HG02973 (cell line): ENCODE results near the gene POLE4.

Experiments
- ATAC-seq: cut with Tn5 transposase; IDR thresholded peaks from one replicate; pipeline ENCODE4 v1.9.1; 2021; ENCODE audit warnings: moderate library complexity; ENCODE audit not compliant: unreplicated experiment

Gene POLE4

DNA sequence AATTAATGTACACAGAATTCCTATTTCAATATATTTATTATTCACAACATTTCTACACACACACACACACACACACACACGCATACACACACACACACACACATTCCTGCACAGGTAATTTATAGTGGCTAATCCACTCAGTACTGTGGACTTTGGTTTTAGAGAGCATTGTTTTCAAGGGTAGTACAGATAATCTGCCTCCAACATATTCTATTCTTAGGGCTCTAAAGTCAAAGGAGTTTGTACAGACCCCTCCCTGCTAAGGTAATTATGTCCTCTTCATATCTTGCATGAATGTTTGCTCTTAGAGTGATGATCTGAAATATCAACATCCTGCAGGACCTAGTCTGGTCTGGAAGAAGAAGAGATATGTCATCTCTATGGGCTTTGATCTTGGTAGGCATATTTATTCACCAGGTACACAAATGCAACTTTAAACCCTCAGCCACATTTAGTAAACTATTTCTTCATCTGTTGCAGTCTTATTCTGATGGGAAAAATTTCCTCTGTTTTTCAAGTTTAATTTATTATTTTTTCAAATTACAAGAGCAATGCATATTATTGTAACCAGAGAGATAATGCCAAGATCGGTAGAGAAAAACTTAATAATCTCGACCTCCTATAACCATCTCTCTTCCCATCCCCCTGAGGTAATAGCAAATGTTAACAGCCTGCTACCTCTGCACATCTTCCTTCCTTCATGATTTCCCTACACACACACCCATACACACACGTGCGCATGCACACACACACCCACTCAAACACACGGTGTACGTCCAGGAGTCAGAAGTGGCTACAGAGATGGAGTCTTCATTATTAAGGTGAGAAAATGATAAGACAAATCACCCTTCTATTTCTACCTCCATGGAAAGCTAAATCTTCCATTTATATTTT lies 18.3 kb upstream of the POLE4 start:
- ATAC-seq: no peak

DNA sequence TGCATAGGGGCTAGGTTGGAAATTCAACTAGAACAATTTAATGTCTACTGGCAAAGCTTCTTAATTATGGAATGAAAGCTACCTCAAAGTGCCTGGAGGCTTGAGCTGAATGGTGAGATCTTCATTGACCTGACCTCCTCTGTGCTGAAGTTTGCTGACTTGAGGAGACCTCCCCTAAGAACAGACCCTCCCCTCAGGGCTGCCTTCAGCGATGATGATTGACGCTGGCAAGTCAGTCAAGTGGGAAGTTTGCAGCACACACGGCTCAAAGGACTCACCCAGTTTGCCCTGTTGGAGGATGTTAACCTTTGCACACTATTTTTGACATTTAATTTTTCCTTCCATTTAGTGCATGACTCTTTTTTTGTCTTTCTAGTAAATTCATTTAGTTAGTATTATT lies 17.2 kb upstream of the POLE4 start:
- ATAC-seq: no peak

DNA sequence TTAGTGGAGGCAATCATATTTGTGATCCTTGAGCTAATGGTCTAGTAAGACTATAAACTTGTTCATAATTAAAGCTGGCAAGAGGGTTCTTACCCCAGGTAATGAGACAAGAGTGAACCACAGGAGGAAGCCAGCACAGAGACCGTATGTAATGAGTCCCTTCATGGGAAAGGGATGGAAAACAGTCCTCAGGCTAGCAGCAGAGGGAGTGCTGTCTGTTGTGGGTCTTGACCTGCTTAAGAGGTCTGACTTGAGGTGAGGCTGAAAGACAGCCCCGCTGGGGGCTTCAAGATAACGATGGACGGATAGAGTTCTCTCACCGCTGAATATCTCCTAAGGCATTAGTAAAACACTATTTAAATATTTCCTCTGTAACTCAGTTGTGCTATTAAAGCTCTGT lies 16.2 kb upstream of the POLE4 start:
- ATAC-seq: no peak

DNA sequence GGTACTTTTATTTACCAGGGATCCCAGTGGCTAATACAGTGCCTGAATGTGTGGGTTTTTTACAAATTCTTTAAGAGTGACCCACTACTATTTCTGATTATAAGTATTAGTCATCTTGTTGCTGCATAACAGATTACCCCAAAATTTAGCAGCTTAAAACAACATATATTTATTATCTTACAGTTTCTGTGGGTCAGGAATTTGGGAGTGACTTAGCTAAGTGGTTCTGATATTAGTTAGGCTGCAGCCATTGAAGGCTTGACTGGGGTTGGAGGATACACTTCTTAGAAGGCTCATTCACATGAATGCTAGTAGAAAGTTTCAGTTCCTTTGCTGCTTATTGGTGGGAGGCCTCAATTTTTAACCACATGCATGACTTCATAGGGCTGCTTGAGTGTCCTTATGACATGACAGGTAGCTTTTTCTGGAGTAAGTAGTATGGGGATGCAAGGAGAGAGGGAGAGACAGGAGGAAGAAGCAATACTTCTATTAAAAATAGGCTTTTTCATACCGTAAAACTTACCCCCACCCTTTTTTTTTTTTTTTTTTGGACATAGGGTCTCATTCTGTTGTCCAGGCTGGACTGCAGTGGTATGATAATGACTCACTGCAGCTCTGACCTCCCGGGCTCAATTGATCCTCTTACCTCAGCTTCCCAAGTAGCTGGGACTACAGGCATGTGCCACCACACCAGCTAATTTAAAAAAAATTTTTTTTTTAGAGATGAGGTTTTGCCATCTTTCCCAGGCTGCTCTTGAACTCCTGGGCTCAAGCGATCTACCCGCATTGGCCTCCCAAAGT lies 13.3 kb upstream of the POLE4 start:
- peak; percentile 99 for ATAC-seq

DNA sequence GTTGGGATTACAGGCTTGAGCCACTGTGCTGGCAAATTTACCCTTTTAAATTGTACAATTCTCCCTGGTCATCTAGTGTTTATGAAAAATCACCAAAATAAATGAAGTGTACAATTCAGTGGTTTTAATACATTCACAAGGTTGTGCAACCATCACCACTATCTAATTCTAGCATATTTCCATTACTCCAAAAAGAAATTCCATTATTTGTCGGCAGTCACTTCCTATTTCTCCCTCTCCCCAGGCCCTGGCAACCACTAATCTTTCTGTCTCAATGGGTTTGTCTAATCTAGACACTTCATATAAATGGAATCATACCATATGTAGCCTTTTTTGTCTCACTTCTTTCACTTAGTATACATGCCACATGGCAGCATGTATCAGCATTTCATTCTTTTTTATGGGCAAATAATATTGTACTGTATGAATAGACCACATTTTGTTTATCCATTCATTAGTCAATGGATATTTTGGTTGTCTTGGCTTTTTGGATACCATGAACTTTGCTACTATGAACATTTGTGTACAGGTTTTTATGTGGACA lies 12.6 kb upstream of the POLE4 start:
- no peak for ATAC-seq

DNA sequence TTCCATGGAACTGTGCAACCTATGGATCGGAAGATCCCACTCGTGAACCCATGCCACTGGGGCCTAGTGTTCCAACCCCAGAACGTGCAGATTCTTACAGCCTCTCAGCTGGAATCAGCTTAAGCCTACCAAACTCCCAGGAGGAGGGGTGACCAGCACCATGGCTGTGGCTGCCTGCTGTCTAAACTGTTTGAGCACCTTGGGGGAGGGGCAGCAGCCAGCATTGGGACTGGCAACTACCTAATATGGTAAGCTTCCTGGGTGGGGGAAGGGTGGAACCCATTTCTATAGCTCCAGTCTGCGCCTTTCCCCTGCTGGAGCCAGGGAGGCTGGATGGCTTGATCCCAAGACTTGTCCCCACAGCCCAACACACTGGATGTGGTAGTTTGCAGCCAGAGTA lies 10.7 kb upstream of the POLE4 start:
- ATAC-seq: no peak

DNA sequence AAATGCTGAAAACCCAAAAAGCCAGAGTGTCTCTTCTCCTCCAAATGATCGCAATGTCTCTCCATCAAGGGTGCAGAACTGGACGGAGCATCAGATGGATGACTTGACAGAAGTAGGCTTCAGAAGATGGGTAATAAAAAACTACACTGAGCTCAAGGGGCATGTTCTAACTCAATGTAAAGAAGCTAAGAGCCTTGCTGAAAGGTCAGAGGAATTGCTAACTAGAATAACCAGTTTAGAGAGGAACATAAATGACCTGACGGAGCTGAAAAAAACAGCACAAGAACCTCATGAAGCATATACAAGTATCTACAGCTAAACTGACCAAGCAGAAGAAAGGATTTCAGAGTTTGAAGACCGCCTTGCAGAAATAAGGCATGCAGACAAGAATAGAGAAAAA lies 9.7 kb upstream of the POLE4 start:
- no peak for ATAC-seq

DNA sequence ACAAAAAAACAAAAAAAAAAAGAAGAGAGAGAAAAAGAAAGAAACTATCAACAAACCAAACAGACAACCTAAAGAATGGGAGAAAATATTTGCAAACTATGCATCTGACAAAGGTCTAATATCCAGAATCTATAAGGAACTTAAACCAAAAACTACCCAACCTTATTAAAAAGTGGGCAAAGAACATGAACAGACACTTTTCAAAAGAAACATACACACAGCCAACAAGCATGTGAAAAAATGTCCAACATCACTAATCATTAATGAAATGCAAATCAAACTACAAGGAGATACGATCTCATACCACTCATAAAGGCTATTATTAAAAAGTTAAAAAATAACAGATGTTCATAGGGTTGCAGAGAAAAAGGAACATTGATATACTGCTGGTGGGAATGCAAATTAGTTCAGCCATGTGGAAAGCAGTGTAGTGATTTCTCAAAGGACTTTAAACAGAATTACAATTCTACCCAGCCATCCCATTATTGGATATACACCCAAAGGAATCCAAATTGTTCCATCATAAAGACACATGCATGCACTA lies 7.2 kb upstream of the POLE4 start:
- no peak for ATAC-seq

DNA sequence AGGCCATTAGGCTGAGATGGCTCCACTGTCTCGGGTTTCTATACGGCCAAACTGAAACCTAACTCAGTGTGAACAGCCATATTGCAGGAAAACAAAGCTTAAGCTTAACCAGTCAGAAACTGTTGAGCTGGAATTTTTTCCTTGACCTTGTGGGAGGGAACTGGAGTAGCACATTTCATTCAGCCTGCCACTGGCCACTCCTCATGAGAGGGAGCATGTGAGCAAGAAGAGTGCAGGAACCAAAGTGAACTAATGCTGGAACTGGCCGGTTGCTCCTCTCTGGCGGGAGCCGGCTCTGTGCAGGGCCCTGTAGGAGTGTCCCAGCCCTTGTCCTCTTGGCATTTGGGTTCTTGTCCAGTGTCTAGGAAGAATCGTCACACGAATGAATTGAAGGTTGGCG lies 5.9 kb upstream of the POLE4 start:
- ATAC-seq: no peak

DNA sequence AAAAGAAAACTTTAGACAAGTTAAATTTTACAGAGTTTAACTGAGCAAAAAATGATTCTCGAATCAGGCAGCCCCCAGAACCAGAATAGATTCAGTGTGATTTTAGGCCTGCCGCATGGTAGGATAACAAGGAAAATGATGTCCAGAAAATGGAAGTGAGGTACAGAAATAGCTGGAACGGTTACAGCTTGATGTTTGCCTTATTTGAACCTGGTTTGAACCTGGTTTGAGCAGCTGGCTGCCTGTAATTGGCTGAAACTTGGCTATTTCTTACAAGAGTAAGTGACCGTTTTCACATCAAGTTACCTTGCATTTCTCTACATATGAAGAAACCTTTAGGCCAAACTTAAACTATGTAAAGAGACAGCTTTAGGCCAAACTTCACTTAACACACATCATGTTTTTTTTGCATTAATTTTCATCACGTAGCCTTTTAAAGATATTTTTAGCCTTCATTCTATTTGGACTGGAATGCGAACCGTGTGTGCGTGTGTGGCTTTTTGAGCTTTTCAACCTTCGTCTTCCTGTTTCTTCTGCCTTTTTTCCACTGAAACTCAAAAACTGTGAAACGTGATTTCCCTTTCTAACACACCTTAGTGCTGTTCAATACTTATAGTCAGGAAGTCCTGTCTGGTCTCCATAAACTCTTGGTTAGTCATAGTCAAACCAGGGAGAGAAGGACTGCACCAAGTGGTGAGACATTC lies 4.5 kb upstream of the POLE4 start:
- ATAC-seq: no peak

DNA sequence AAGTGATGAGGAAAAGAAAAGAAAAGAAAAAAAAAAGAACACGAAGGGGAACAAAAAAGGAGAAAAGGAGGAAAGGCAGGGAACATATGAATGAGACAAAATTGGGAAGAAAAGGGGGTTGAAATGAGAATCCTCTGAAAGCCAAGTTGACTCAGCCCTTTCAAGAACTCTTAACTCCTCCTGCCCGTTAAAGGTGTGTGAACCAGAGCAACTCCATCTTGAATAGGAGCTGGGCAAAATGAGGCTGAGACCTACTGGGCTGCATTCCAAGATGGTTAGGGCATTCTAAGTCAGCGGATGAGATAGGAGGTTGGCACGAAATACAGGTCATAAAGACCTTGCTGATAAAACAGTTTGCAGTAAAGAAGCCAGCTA lies 4.0 kb upstream of the POLE4 start:
- ATAC-seq: no peak

DNA sequence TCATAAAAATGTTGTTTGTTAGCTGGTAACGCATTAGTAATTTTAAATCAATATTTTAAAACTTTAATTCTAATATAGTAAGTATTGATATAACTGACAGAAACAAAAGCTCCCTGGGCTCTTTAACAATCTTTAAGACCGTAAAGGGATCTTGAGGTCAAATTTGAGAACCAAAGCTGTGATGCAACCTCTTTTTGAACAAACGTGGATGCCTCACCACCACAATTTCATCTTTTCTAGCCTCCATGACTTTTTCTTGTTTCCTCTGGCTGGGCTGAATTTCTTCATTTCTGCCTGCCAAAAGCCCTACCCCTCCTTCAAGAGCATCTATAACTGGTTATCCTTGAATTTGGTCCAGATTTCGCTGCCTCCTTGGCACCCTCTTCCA lies 563 bp upstream of the POLE4 start:
- no peak for ATAC-seq

DNA sequence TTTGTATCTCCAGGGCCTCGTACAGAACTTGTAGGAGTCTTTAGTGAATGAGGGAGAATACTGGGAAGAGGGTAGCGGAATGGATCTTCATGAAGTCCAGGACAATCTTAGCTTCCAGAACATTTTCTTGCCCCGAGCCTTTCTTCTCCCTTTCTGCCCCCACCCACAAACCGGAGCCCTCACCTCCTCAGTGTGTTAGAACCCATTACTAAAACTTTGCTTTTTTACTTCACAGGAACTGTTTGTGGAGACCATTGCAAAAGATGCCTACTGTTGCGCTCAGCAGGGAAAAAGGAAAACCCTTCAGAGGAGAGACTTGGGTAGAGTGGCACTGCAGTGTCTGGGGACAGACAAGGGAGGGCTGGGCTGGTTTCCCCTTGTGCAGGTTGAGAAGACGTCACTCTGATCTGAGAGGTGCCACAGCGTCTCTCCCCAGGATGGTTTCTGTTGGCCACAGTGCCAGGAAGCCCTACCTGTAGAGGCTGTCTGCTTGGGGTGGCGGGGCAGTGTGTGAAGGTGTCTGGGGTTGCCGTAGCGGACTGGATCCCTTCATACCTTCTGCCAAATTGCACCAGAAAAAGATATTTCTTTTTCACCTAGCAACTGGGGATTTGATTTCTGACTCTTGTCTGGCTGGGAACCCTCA lies 786 bp downstream of the POLE4 start:
- no peak for ATAC-seq

DNA sequence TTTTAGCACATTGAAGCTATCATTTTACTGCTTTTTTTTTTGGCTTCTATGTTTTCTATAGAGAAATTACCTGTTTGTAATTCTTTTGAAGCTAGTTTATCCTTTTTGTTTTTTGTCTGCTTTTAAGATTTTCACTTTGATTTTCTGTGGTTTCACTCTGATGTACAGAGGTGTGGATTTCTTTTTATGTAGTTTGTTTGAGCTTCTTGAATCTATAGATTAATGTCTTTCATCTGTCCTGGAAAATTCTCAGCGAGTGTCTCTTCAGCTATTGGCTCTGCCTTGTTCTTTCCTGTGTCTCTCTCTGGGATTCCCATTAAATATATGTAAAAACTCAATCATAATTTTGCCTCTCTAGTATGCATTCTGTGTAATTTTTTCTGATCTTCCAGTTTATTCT lies 8.4 kb downstream of the POLE4 start:
- no peak for ATAC-seq

DNA sequence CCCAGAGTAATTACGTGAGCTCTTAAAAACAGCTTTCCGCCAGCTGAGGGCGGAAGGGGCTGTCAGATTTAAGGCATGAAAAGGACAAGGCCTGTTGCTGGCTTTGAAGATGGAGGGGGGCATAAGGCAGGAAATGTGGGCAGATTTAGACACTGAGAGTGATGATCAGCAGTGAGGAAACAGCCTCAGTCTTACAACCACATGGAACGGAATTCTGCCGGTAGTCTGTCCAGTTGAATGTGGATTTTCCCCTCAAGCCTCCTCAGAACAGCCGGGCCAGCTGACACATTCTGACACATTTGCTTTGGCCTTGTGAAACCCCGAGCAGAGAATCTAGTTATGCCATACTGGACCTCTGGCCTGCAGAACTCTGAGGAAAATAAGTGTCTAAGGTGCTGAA lies 16.6 kb downstream of the POLE4 start:
- no peak for ATAC-seq

DNA sequence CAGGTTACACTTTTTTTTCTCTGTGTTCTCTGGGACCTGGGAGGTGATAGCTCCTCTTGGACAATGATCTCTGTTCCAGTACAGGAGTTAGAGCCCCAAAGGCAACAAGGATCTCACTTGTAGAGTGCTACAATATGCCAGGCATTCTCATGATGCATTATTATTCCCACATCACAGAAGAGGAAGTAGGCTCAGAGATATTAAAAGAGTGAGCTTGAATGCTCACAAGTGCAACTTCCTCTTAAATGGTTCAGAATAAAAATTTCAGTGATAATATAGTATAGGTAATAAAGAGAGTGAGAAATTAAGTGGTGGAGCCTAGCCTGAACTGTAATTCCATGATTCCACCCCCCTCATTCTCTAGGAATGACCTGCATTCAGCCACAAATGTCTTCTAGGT lies 21.4 kb downstream of the POLE4 start:
- no peak for ATAC-seq

DNA sequence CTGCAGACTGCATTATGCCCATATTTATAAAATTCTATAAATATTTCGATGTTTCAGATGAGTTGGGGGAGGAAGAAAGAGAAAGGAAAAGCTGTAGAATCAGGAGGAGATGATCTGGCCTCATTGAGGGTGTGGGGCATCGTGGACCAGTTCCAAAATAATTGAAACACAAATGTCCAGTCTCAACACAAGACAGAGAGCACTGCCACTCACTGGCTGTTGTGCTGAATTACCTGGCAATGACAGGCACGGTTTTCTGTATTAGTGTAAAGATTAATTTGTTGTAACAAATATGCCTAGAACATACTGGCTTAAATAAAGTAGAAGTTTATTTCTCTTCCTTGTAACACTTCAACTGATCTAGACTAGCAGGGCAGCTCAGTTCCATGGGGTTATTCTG lies 24.1 kb downstream of the POLE4 start:
- ATAC-seq: no peak

DNA sequence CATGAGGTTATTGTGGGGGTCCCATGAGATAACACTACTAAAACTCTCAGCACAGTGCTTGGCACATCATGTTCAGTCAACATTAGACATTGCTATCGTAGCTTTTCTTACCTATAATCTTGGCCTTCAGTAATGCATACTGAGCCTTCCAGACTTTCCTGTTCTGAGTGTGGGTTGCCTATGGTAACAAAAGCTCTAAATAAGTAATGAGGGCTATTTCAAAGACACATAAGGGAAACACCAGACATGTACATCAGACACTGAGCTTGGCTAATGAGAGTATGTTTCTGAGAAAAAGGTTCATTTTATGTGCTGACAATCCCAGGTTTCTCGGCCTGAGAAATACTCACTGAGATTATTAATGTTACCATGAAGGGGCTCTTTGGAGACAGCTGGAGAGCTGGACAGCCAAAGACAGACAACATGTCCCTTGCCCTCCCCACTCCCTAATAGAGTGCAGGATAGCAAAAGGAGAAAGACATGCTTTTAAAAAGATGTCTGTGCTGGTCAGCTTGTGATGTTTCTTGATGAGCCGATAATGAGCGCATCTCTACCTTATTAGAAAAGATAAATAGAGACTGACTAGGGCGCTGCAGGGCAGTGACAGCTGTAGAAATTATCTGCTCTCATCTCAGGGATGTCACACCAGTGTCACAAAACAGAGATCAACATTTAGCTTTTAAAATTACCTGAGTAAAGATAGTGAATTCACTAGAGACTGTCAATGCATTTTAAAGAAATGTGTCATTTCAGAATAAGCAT lies 25.4 kb downstream of the POLE4 start:
- ATAC-seq: no peak

DNA sequence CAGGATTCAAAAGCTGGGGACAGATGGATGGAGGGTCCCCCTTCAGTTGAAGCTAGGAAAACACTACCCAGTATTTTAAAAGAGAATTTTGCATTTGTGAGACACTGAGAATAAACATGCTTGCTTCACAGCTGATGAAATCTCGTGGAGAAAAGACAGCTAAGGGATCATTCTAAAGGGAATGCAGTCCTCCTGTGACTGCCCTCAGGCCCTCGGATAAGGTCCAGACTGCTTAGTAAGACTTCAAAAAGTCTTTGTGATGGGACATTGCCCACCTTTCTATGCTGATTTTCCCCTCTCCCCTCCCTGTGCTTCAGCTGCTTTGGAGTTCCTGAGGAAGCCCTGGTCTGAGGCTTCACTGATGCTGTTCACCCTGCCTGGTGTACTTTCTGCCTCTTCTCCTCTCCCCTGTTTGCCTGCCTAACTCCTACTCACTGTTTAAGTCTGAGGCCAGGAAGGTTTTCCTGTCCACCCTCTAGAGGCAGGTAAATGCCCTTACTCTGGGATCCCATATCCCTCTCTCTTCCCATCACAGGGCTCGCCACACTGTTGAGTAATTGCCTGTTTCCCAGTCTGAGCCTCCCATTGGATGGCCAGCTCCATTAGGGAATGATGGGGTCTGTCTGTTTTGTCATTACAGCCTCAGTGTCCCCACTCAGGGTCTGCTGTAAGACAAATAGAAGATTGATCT lies 26.6 kb downstream of the POLE4 start:
- no peak for ATAC-seq
